Ishikawa (cell line): ENCODE data around the gene RESF1.

ENCODE experiments used
- CEBPB ChIP-seq: IDR thresholded peaks from 2 replicates; pipeline ENCODE4 v1.6.1; 2012
- CREB1 ChIP-seq: IDR thresholded peaks from 2 replicates; pipeline ENCODE4 v1.6.1; 2012; ENCODE audit warnings: low read depth
- EGR1 ChIP-seq: IDR thresholded peaks from 2 replicates; pipeline ENCODE4 v1.6.1; 2012
- EP300 ChIP-seq: IDR thresholded peaks from 2 replicates; pipeline ENCODE4 v1.6.1; 2012; ENCODE audit warnings: borderline replicate concordance
- FOXM1 ChIP-seq: IDR thresholded peaks from 2 replicates; pipeline ENCODE4 v1.6.1; 2012; ENCODE audit warnings: low read depth, borderline replicate concordance
- NFIC ChIP-seq: IDR thresholded peaks from 2 replicates; pipeline ENCODE4 v1.6.1; 2012
- RAD21 ChIP-seq: IDR thresholded peaks from 2 replicates; pipeline ENCODE4 v1.6.1; 2012; ENCODE audit warnings: low read depth
- REST ChIP-seq: IDR thresholded peaks from 2 replicates; pipeline ENCODE4 v1.6.1; 2012; ENCODE audit warnings: low read depth, mild to moderate bottlenecking
- TAF1 ChIP-seq: IDR thresholded peaks from 2 replicates; pipeline ENCODE4 v1.6.1; 2012; ENCODE audit warnings: low read depth, mild to moderate bottlenecking
- TCF12 ChIP-seq: IDR thresholded peaks from 2 replicates; pipeline ENCODE4 v1.6.1; 2012; ENCODE audit warnings: low read depth
- TEAD4 ChIP-seq: IDR thresholded peaks from 2 replicates; pipeline ENCODE4 v1.6.1; 2012
- USF1 ChIP-seq: IDR thresholded peaks from 2 replicates; pipeline ENCODE4 v1.6.1; 2012
- YY1 ChIP-seq: IDR thresholded peaks from 2 replicates; pipeline ENCODE4 v1.6.1; 2012; ENCODE audit warnings: low read depth
- ZBTB7A ChIP-seq: IDR thresholded peaks from 2 replicates; pipeline ENCODE4 v1.6.1; 2012; ENCODE audit warnings: low read depth
- TF ChIP-seq, protein P1 (sequence below): IDR thresholded peaks from 2 replicates; pipeline ENCODE4 v1.6.1; 2012

Gene RESF1

DNA sequence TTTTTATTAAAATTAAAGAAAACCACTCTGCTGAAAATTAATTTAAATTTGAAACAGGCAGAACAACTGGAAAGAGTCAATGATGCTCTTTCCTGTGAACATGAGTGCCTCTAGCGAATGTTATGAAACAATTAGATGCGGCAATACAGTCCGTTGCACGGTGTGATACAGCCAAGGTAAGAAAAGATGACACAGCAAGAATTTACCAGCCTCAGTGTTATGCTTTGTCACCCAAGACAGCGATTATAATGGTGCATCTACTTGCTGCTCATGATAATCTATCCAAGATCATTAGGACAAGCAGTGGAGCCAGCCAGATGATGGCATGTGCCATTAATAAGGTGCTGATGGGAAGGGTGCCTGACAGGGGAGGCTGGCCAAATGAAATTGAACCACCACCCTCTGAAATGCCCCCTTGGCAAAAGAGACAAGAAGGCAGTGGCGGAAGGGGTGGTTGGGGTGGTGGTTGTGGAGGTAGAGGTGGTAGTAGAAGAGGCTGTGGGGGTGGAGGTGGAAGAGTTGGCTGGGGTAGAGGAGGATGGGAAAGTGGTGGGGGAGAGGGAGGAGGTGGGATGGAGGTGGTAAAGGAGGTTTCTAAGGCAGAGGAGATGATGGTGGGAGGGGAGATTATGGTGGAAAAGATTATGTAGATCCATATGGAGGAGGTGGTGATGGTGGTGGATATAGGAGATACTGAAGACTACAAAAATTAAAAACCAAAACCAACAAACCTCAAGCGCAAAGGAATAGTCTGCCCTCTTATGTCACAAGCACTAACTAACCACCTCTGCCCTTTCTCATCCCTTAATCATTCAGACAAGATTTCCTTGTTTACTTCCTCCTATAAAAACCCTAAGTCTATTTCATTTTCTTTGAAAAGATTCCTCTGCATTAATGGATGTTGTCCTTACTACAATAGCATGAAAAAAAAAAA, 4.0 kb upstream of the RESF1 start:
- TF ChIP-seq TAF1 = no peak
- TF ChIP-seq FOXM1 = no peak
- no peak for TF ChIP-seq ZBTB7A
- TF ChIP-seq REST = no peak
- TF ChIP-seq, protein P1, sequence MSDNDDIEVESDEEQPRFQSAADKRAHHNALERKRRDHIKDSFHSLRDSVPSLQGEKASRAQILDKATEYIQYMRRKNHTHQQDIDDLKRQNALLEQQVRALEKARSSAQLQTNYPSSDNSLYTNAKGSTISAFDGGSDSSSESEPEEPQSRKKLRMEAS = no peak
- TF ChIP-seq CREB1 = no peak
- no peak for TF ChIP-seq EGR1
- no peak for TF ChIP-seq TCF12
- no peak for TF ChIP-seq CEBPB
- TF ChIP-seq RAD21 = no peak
- TF ChIP-seq USF1 = no peak
- TF ChIP-seq EP300 = no peak
- no peak for TF ChIP-seq YY1
- TF ChIP-seq NFIC = no peak
- TF ChIP-seq TEAD4 = no peak

GRCh38 chr12:31958569-31959160, 550 bp upstream of the RESF1 start:
- TF ChIP-seq CREB1 = no peak
- no peak for TF ChIP-seq ZBTB7A
- no peak for TF ChIP-seq RAD21
- no peak for TF ChIP-seq TAF1
- TF ChIP-seq REST = no peak
- no peak for TF ChIP-seq NFIC
- TF ChIP-seq EGR1 = no peak
- TF ChIP-seq CEBPB = no peak
- TF ChIP-seq, protein P1 = no peak
- no peak for TF ChIP-seq USF1
- no peak for TF ChIP-seq EP300
- TF ChIP-seq TEAD4 = no peak
- no peak for TF ChIP-seq YY1
- TF ChIP-seq FOXM1 = no peak
- no peak for TF ChIP-seq TCF12

- TF ChIP-seq USF1 = no peak
- TF ChIP-seq, protein P1 = peak; percentile 78
Measured at GRCh38 chr12:31959701-31960391, 631 bp downstream of the RESF1 start.

DNA sequence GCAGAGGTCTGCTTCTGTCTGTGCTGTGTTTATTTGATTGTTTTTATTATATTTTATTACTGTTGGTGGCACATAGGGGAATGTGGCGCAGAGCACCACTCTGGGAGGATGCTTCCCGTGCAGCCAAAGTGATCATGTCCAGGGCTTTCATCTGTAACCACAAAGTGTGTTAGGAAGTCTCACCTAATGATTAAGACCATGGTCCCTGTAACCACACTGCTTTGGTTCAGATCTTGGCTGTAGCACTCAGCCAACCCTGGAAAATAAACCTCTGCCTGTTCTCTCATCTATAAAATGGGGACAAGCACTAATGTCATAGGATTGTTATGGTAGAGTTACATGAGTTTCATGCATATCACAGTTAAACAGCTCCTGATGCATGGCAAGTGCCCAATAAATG, 1.9 kb downstream of the RESF1 start:
- TF ChIP-seq TEAD4 (no peak), CREB1 (no peak), FOXM1 (no peak), RAD21 (no peak), EGR1 (no peak), EP300 (no peak), NFIC (no peak), TCF12 (no peak)
- TF ChIP-seq, protein P1 = no peak

- TF ChIP-seq CEBPB = no peak
- no peak for TF ChIP-seq NFIC
- no peak for TF ChIP-seq USF1
- TF ChIP-seq TAF1 = no peak
- TF ChIP-seq ZBTB7A = no peak
- TF ChIP-seq CREB1 = no peak
- TF ChIP-seq, protein P1 = no peak
- TF ChIP-seq FOXM1 = no peak
- TF ChIP-seq TEAD4 = no peak
- TF ChIP-seq REST = no peak
- TF ChIP-seq YY1 = no peak
- no peak for TF ChIP-seq TCF12
- TF ChIP-seq RAD21 = no peak
Measured at GRCh38 chr12:31962076-31962475, 2.9 kb downstream of the RESF1 start.
